HL-60 (cell line): ENCODE results near the gene CPS1.

Experiments
- DNase-seq, 2 experiments: peaks; one replicate each; pipeline ENCODE4 v3.0.0-alpha.2; 2010 to 2020; ENCODE audit warnings: low read depth in 1 of 2, low spot score in 1 of 2
- H3K27ac ChIP-seq: fragments of 250-450 bp; sonication (Bioruptor Pico); replicated peaks from 2 replicates; pipeline ENCODE4 v1.5.1; 2020; ENCODE audit warnings: mild to moderate bottlenecking, moderate library complexity
- H3K27me3 ChIP-seq: fragments of 250-450 bp; sonication (Bioruptor Pico); 2 replicates; pipeline ENCODE4 v1.5.1; 2021; ENCODE audit warnings: mild to moderate bottlenecking, moderate library complexity; ENCODE audit not compliant: insufficient read depth, poor library complexity, severe bottlenecking
- H3K4me3 ChIP-seq: replicated peaks from 2 replicates; pipeline ENCODE4 v1.5.1; 2011; ENCODE audit warnings: mild to moderate bottlenecking, control low read depth, low read length; ENCODE audit not compliant: insufficient read depth
- GABPA ChIP-seq: IDR thresholded peaks from 2 replicates; pipeline ENCODE4 v1.6.1; 2012; ENCODE audit warnings: low read depth
- POLR2AphosphoS5 ChIP-seq: IDR thresholded peaks from 2 replicates; pipeline ENCODE4 v1.6.1; 2012; ENCODE audit warnings: low read depth
- SPI1 ChIP-seq: IDR thresholded peaks from 2 replicates; pipeline ENCODE4 v1.6.1; 2012; ENCODE audit warnings: low read depth, mild to moderate bottlenecking, borderline replicate concordance
- TF ChIP-seq, protein P1 (sequence below): IDR thresholded peaks from one replicate; pipeline ENCODE4 v1.5.1; 2011; ENCODE audit warnings: low read length, control low read depth, inconsistent platforms; ENCODE audit not compliant: insufficient read depth
- TF ChIP-seq, protein P2 (sequence below): IDR thresholded peaks from 2 replicates; pipeline ENCODE4 v1.6.1; 2012; ENCODE audit warnings: low read depth; ENCODE audit not compliant: insufficient replicate concordance

The CPS1 gene

DNA sequence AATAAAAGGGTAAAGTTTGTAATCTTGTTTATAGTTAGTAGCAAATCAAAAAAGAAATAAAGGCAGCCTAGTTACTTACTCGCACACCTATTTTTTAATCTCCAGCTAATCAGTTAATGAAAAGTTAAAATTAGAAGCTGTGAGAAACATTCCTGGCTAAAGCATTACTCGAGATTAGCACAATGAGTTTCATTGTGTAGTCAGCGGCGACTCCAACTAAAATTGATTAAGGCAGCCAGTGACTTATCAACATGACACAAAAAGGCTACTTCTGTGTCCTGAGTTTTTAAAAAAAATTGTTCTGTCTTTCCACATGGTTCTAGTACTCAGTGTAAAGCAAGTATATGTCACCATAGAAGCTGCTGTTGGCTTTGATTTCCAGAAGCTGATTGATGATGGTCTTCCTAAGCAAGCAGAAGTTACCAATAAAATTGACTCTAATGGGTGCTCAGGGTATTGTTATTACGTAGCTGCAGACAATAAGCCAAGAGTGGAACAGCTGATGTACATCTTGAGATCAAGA, 159.2 kb downstream of the CPS1 start:
- no peak for DNase-seq
- TF ChIP-seq, protein P1, sequence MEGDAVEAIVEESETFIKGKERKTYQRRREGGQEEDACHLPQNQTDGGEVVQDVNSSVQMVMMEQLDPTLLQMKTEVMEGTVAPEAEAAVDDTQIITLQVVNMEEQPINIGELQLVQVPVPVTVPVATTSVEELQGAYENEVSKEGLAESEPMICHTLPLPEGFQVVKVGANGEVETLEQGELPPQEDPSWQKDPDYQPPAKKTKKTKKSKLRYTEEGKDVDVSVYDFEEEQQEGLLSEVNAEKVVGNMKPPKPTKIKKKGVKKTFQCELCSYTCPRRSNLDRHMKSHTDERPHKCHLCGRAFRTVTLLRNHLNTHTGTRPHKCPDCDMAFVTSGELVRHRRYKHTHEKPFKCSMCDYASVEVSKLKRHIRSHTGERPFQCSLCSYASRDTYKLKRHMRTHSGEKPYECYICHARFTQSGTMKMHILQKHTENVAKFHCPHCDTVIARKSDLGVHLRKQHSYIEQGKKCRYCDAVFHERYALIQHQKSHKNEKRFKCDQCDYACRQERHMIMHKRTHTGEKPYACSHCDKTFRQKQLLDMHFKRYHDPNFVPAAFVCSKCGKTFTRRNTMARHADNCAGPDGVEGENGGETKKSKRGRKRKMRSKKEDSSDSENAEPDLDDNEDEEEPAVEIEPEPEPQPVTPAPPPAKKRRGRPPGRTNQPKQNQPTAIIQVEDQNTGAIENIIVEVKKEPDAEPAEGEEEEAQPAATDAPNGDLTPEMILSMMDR: no peak
- TF ChIP-seq POLR2AphosphoS5: no peak
- TF ChIP-seq, protein P2, sequence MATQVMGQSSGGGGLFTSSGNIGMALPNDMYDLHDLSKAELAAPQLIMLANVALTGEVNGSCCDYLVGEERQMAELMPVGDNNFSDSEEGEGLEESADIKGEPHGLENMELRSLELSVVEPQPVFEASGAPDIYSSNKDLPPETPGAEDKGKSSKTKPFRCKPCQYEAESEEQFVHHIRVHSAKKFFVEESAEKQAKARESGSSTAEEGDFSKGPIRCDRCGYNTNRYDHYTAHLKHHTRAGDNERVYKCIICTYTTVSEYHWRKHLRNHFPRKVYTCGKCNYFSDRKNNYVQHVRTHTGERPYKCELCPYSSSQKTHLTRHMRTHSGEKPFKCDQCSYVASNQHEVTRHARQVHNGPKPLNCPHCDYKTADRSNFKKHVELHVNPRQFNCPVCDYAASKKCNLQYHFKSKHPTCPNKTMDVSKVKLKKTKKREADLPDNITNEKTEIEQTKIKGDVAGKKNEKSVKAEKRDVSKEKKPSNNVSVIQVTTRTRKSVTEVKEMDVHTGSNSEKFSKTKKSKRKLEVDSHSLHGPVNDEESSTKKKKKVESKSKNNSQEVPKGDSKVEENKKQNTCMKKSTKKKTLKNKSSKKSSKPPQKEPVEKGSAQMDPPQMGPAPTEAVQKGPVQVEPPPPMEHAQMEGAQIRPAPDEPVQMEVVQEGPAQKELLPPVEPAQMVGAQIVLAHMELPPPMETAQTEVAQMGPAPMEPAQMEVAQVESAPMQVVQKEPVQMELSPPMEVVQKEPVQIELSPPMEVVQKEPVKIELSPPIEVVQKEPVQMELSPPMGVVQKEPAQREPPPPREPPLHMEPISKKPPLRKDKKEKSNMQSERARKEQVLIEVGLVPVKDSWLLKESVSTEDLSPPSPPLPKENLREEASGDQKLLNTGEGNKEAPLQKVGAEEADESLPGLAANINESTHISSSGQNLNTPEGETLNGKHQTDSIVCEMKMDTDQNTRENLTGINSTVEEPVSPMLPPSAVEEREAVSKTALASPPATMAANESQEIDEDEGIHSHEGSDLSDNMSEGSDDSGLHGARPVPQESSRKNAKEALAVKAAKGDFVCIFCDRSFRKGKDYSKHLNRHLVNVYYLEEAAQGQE: no peak
- TF ChIP-seq SPI1: no peak
- no peak for TF ChIP-seq GABPA

DNA sequence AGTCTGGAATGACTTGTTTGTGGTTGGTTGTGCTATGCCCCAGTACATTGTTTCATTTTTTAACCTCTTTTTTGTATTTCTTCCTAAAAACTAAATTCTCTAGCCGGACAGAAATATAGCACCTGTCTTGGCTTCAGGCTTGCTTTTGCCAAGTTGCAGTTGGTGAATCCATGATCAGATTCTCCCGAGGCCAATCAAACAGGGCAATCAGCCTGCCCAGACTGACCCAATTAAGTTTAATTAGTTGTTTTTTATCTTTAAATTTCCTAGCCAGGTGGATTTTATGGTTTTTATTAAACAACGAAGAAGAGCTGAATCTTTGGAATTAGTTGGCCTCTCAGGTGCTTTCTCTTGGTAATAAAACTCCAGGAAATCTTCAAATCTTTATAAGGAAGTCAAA, 162.1 kb downstream of the CPS1 start:
- no peak for DNase-seq
- Histone ChIP-seq H3K27ac (no peak overlapping the region), H3K4me3 (no peak overlapping the region), H3K27me3 (peaks cover 2% of the 10 kb centered on the region)
- TF ChIP-seq GABPA (no peak), SPI1 (no peak), POLR2AphosphoS5 (no peak)
- TF ChIP-seq, protein P2: no peak
- TF ChIP-seq, protein P1: no peak

More for the DNA sequence above, 159.2 kb downstream of the CPS1 start:
- Histone ChIP-seq H3K4me3 (no peak overlapping the region), H3K27me3 (peaks cover 2% of the 10 kb centered on the region), H3K27ac (no peak overlapping the region)

DNA sequence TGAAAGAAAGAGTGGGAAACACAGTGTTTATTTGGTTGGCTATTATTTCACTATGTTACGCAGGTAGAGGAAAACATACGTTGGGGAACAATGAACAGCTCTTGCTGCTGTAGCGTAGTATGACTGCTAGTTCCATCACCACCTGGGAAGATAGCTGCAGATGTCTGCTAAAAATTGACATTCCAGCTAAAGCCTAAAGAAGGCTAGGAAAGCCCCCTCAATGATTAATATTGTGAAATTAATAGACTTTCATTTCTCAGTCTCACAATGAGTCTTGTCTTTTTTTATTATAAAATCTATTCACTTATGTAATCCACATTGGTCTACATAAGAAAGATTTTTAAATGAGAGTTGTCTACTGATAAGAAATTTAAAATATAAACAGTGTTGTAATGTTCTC, 165.7 kb downstream of the CPS1 start:
- TF ChIP-seq SPI1 (no peak), GABPA (no peak), POLR2AphosphoS5 (no peak)
- TF ChIP-seq, protein P2: no peak
- TF ChIP-seq, protein P1: no peak
- Histone ChIP-seq H3K27me3 (no peaks in the 10 kb centered on the region), H3K27ac (no peak overlapping the region), H3K4me3 (no peak overlapping the region)
- DNase-seq: no peak
